HepG2 (cell line): ENCODE data around the gene SF1. TPM values are rescaled to one million over a fixed set of nuclear protein-coding genes. Genes with fewer than 3 reads are reported as not detected.
A peak's percentile ranks its signal among the peaks of the same experiment; 100 is the strongest.

ENCODE experiments used
- ATAC-seq: fragments of 200-7000 bp; cut with Tn5 transposase; 3 replicates; pipeline ENCODE4 v1.9.1; 2020; ENCODE audit warnings: mild to moderate bottlenecking, moderate library complexity
- BruUV-seq: library from RNA; stranded (reverse); fragments of 400-500 nt; replicated peaks from 2 replicates; lab custom pipeline; 2021; lab: Mats Ljungman, UMichigan
- CTCF ChIA-PET: fragments of 300-600 bp; formaldehyde crosslinking; extraction: SDS; loops from one replicate; lab custom pipeline; 2021; ENCODE audit warnings: low total read pairs, inconsistent platforms, low intra/inter-chr PET ratio; lab: Yijun Ruan, JAX
- POLR2A ChIA-PET: fragments of 350-600 bp; sonication (Branson Sonifier 250); formaldehyde crosslinking; loops from one replicate; lab custom pipeline; 2020; ENCODE audit warnings: antibody characterized with exemption, inconsistent platforms; lab: Yijun Ruan, JAX
- DNase-seq: peaks from one replicate; pipeline ENCODE4 v3.0.0-alpha.2; 2015; ENCODE audit warnings: low spot score
- FAIRE-seq: peaks from 3 replicates; lab custom pipeline; 2011; peaks lifted over from hg19 to GRCh38; lab: Jason Lieb, UNC
- H2AFZ ChIP-seq: one replicate; pipeline ENCODE4 v1.6.1; 2011; ENCODE audit warnings: low read length, inconsistent platforms
- H3K27ac ChIP-seq: fragments of 300-600 bp; 3 replicates; pipeline ENCODE4 v1.8.0; 2011; ENCODE audit warnings: mixed run types, mild to moderate bottlenecking, mixed read lengths, low read length, inconsistent platforms; ENCODE audit not compliant: insufficient read depth; ENCODE audit errors: extremely low read length
- H3K27me3 ChIP-seq, 2 experiments: fragments of 200-600 bp in 1 of 2; 2 replicates in 1 of 2; 3 replicates in 1 of 2; pipeline versions ENCODE4 v1.6.0 to v1.8.0; 2011; ENCODE audit warnings: low read length in 2 of 2, mild to moderate bottlenecking in 2 of 2, moderate library complexity in 2 of 2, inconsistent platforms in 1 of 2; ENCODE audit not compliant: insufficient read depth in 2 of 2, control insufficient read depth in 1 of 2
- H3K36me3 ChIP-seq, 2 experiments: fragments of 200-600 bp in 1 of 2; replicated peaks in 1 of 2; 2 replicates in 1 of 2; 3 replicates in 1 of 2; pipeline versions ENCODE4 v1.5.1 to v1.8.0; 2011; ENCODE audit warnings: low read length in 2 of 2, inconsistent platforms in 1 of 2; ENCODE audit not compliant: insufficient read depth in 2 of 2, control insufficient read depth in 1 of 2
- H3K4me1 ChIP-seq: 2 replicates; pipeline ENCODE4 v1.5.1; 2012; ENCODE audit warnings: low read length, inconsistent platforms; ENCODE audit not compliant: insufficient read depth
- H3K4me2 ChIP-seq: 2 replicates; pipeline ENCODE4 v1.6.0; 2011; ENCODE audit warnings: low read depth, low read length, inconsistent platforms
- H3K4me3 ChIP-seq, 3 experiments: fragments of 200-600 bp in 1 of 3; sonication (generic), shearing (Covaris generic) in 1 of 3; replicated peaks in 1 of 3; 2 replicates each; pipeline ENCODE4 v1.5.1; 2011 to 2016; ENCODE audit warnings: low read length in 3 of 3, inconsistent platforms in 2 of 3, low read depth in 2 of 3, mild to moderate bottlenecking in 2 of 3, control low read depth in 1 of 3, mixed read lengths in 1 of 3; ENCODE audit not compliant: insufficient read depth in 1 of 3
- H3K79me2 ChIP-seq: one replicate; pipeline ENCODE4 v1.6.1; 2011; ENCODE audit warnings: low read length, inconsistent platforms; ENCODE audit not compliant: insufficient read depth
- H3K9ac ChIP-seq: 2 replicates; pipeline ENCODE4 v1.6.0; 2011; ENCODE audit warnings: mild to moderate bottlenecking, low read depth, low read length, inconsistent platforms; ENCODE audit not compliant: insufficient read depth
- H3K9me3 ChIP-seq: 2 replicates; pipeline ENCODE4 v1.5.1; 2012; ENCODE audit warnings: mild to moderate bottlenecking, low read length
- H4K20me1 ChIP-seq: 2 replicates; pipeline ENCODE4 v1.6.0; 2011; ENCODE audit warnings: inconsistent platforms, mild to moderate bottlenecking, low read length, moderate library complexity; ENCODE audit not compliant: insufficient read depth
- SALL1 ChIP-seq: sonication (generic); formaldehyde crosslinking; IDR thresholded peaks from 2 replicates; pipeline ENCODE4 v1.8.0; 2022; ENCODE audit warnings: mild to moderate bottlenecking, missing genetic modification reagents
- SIN3A ChIP-seq: IDR thresholded peaks from 2 replicates; pipeline ENCODE4 v1.6.1; 2011; ENCODE audit warnings: low read depth, mild to moderate bottlenecking, control low read depth, low read length, borderline replicate concordance
- ZFP62 ChIP-seq: sonication (generic); formaldehyde crosslinking; IDR thresholded peaks from 2 replicates; pipeline ENCODE4 v1.4.0; 2020; ENCODE audit warnings: missing genetic modification reagents
- ZNF552 ChIP-seq: sonication (generic); formaldehyde crosslinking; IDR thresholded peaks from 2 replicates; pipeline ENCODE4 v1.9.0; 2022; ENCODE audit warnings: missing genetic modification reagents, mild to moderate bottlenecking, borderline replicate concordance
- WGBS: methylation state at CpG from one replicate; pipeline ENCODE4 v1.1.6; 2017; ENCODE audit warnings: low lambda C conversion rate; 5-methylcytosine and 5-hydroxymethylcytosine counted together
- in situ Hi-C: cut with HindIII; loops from 2 replicates; pipeline ENCODE4 v1.10.0; 2017; ENCODE audit warnings: low pct_unique_long_range_greater_than_20kb; ENCODE audit not compliant: extremely low pct_ligation_motif_present
- intact Hi-C: fragments of 100-400 bp; cut with micrococcal nuclease; formaldehyde crosslinking; loops from one replicate; pipeline ENCODE4 v1.10.0; 2022; ENCODE audit not compliant: unreplicated experiment
- polyA plus RNA-seq, 8 experiments: library from polyadenylated mRNA; depleted of rRNA in 3 of 8; stranded (reverse) in 7 of 8; unstranded in 1 of 8; fragments of >200 nt; fragmentation: Illumina TruSeq in 4 of 8; extraction: Trizol in 4 of 8; gene quantifications; 2 replicates each; pipeline versions ENCODE4 v1.2.1 to v1.2.3, GENCODE V29; 2011 to 2016; ENCODE audit warnings: low read depth in 4 of 8, missing spikeins in 1 of 8, mixed read lengths in 1 of 8; ENCODE audit not compliant: insufficient read depth in 1 of 8
- total RNA-seq, 5 experiments: library from RNA; depleted of rRNA; stranded (reverse); fragments of >200 nt; fragmentation: Illumina TruSeq; extraction: Trizol; gene quantifications; 2 replicates each; pipeline ENCODE4 v1.2.3, GENCODE V29; 2016; ENCODE audit warnings: low read depth in 1 of 5
- TF ChIP-seq, protein P1 (sequence below), 2 experiments: IDR thresholded peaks; 2 replicates each; pipeline ENCODE4 v1.6.1; 2011 to 2012; ENCODE audit warnings: low read length in 2 of 2, borderline replicate concordance in 1 of 2, low read depth in 1 of 2, mild to moderate bottlenecking in 1 of 2, moderate library complexity in 1 of 2
- TF ChIP-seq, protein P2 (sequence below): sonication (generic); formaldehyde crosslinking; conservative IDR thresholded peaks from 2 replicates; pipeline ENCODE4 v1.8.0; 2022; ENCODE audit warnings: low read depth, missing genetic modification reagents
- TF ChIP-seq, protein P3 (sequence below): sonication (generic); formaldehyde crosslinking; IDR thresholded peaks from 2 replicates; pipeline ENCODE4 v1.9.0; 2022; ENCODE audit warnings: missing genetic modification reagents, mild to moderate bottlenecking, borderline replicate concordance

SF1 gene
- total and polyA plus RNA-seq, 2 of the 13 experiments (the other 11 are each of a cell fraction or from before 2014, with no cell fraction given) = 55.5 to 70.4 TPM

DNA sequence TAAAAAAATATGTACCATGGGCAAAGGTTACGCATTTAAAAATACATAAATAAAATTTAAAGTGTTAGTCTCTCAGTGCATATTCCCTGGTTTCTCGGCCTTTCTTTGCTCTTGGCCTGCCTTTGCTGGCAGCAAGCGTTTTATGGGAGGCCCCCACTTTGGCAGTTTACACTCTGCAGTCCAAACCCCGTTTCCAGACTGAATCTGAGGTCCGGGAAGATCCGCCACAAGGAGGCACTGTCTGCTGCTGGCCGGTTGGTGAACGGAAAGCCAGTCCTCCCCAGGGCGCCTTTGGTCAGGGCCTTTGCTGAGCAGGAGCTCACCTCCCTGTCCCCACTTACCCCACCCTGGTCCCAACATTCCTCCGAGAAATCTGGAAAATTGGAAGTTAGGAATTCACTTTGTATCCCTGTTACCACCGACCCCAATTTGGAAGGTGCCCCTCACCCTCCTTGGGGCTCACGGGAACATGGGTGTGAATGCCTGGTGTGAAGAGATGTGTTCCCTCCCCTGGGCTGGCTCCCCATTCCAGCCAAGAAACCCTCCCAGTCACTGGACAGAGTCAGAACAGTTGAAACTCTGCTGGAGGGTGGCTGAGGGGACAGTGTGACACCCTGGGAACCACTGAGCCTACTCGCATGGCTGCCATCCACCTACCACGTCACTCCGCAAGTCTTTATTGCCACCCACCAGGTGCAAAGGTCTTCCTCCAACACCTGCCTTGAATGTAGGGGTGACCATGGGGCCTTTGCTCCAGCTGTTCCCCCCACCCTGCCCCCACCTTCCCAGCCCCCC, 9.4 kb upstream of the SF1 start (continued):
- TF ChIP-seq, protein P1, sequence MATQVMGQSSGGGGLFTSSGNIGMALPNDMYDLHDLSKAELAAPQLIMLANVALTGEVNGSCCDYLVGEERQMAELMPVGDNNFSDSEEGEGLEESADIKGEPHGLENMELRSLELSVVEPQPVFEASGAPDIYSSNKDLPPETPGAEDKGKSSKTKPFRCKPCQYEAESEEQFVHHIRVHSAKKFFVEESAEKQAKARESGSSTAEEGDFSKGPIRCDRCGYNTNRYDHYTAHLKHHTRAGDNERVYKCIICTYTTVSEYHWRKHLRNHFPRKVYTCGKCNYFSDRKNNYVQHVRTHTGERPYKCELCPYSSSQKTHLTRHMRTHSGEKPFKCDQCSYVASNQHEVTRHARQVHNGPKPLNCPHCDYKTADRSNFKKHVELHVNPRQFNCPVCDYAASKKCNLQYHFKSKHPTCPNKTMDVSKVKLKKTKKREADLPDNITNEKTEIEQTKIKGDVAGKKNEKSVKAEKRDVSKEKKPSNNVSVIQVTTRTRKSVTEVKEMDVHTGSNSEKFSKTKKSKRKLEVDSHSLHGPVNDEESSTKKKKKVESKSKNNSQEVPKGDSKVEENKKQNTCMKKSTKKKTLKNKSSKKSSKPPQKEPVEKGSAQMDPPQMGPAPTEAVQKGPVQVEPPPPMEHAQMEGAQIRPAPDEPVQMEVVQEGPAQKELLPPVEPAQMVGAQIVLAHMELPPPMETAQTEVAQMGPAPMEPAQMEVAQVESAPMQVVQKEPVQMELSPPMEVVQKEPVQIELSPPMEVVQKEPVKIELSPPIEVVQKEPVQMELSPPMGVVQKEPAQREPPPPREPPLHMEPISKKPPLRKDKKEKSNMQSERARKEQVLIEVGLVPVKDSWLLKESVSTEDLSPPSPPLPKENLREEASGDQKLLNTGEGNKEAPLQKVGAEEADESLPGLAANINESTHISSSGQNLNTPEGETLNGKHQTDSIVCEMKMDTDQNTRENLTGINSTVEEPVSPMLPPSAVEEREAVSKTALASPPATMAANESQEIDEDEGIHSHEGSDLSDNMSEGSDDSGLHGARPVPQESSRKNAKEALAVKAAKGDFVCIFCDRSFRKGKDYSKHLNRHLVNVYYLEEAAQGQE (IDR thresholded peaks at IDR 0.05; ENCODE audit: borderline replicate concordance in 1 of 2, low read depth in 1 of 2, low read length in 2 of 2) = no peak
- peak; percentile 42; the same call in 1 of the 2 replicates for TF ChIP-seq SALL1
- TF ChIP-seq, all 625 proteins: peak for 30

DNA sequence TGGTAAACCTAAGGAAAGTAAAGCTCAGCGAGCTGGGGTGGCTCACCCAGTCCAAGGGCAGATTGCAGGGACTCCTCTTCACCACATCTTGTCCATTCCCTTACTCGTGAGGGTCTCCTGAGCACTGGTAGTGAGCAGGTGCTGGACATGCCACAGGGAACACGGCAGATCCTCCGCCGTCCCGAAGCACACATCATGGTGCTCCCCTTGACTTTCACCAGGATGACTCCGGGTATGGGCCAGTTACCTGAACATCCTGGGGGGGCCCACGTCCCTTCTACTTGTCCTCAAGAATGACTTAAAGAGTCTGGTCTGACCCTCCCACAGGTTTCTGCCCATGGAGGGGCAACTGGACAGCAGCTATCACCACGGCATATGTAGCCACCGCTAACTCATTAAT, 8.0 kb upstream of the SF1 start:
- POLR2A ChIA-PET = no interaction called here
- no peaks in the 10 kb centered on the region for H3K27me3 ChIP-seq
- ATAC-seq = no peak
- H3K79me2 ChIP-seq = no peaks in the 10 kb centered on the region
- no peak for FAIRE-seq
- 93% methylated on average over 10 of the region's 10 CpGs for WGBS
- H3K4me3 ChIP-seq = no peak overlapping the region
- in situ Hi-C loops (loop anchor here (5.0 kb wide), 1 partner anchor 106 kb away; no protein-coding TSS in a partner anchor), intact Hi-C loops (loop anchor here (10.0 kb wide), 1 partner anchor 58 kb away; the partner anchor contains the start of gene CDC42BPG)
- H3K4me1 ChIP-seq = no peaks in the 10 kb centered on the region
- no peak overlapping the region for H3K9ac ChIP-seq
- no peaks in the 10 kb centered on the region for H3K36me3 ChIP-seq
- H3K27ac ChIP-seq = no peak overlapping the region
- H3K9me3 ChIP-seq = no peaks in the 10 kb centered on the region
- no peak for DNase-seq
- H3K4me2 ChIP-seq = no peak overlapping the region
- TF ChIP-seq, protein P2, sequence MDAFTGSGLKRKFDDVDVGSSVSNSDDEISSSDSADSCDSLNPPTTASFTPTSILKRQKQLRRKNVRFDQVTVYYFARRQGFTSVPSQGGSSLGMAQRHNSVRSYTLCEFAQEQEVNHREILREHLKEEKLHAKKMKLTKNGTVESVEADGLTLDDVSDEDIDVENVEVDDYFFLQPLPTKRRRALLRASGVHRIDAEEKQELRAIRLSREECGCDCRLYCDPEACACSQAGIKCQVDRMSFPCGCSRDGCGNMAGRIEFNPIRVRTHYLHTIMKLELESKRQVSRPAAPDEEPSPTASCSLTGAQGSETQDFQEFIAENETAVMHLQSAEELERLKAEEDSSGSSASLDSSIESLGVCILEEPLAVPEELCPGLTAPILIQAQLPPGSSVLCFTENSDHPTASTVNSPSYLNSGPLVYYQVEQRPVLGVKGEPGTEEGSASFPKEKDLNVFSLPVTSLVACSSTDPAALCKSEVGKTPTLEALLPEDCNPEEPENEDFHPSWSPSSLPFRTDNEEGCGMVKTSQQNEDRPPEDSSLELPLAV = no peak
- TF ChIP-seq, protein P3, sequence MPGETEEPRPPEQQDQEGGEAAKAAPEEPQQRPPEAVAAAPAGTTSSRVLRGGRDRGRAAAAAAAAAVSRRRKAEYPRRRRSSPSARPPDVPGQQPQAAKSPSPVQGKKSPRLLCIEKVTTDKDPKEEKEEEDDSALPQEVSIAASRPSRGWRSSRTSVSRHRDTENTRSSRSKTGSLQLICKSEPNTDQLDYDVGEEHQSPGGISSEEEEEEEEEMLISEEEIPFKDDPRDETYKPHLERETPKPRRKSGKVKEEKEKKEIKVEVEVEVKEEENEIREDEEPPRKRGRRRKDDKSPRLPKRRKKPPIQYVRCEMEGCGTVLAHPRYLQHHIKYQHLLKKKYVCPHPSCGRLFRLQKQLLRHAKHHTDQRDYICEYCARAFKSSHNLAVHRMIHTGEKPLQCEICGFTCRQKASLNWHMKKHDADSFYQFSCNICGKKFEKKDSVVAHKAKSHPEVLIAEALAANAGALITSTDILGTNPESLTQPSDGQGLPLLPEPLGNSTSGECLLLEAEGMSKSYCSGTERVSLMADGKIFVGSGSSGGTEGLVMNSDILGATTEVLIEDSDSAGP (CRISPR knock-in tag) = no peak
- no peak for TF ChIP-seq ZFP62 (CRISPR knock-in tag)
- TF ChIP-seq SIN3A = no peak
- no peak for TF ChIP-seq ZNF552 (CRISPR knock-in tag)
- TF ChIP-seq, all 625 proteins: peak for 0
- BruUV-seq = no TSS peak
- Histone ChIP-seq H2AFZ (no peak overlapping the region), H4K20me1 (no peaks in the 10 kb centered on the region)
- CTCF ChIA-PET = no interaction called here
